Measurements from ENCODE around the gene CEP85. TPM values are rescaled to one million over a fixed set of nuclear protein-coding genes. Genes with fewer than 3 reads are reported as not detected.

CEP85 gene
- total and polyA plus RNA-seq, 10 of the 15 experiments (the other 5 are each of a cell fraction or from before 2014, with no cell fraction given) = 8.4 to 26.8 (median 21.5) TPM

GRCh38 chr1:26279456-26280332, 45.7 kb downstream of the CEP85 start, which contains the start of gene SH3BGRL3 (continued):
- TF ChIP-seq CBX5 (IDR thresholded peaks at IDR 0.05; ENCODE audit: low read depth) = no peak
- 0 out of 2 replicates have a peak, but pooled peaks have one; percentile 20 for TF ChIP-seq NRF1 (conservative IDR thresholded peaks at IDR 0.05; ENCODE audit: low read depth, low read length)
- TF ChIP-seq ZBTB11 (CRISPR knock-in tag; IDR thresholded peaks at IDR 0.05) = no peak
- peak; percentile 17; the same call in 1 of the 2 replicates for TF ChIP-seq MYB (IDR thresholded peaks at IDR 0.05; ENCODE audit: borderline replicate concordance, low read depth, low read length)
- TF ChIP-seq PAX5 (IDR thresholded peaks at IDR 0.05; ENCODE audit: borderline replicate concordance, low read depth, low read length) = peak; percentile 25; the same call in 1 of the 2 replicates
- peak; percentile 57 for TF ChIP-seq CREM (IDR thresholded peaks at IDR 0.05; ENCODE audit: low read depth)
- TF ChIP-seq TAF1 (IDR thresholded peaks at IDR 0.05; ENCODE audit: borderline replicate concordance, low read depth, low read length) = peak; percentile 31; the same call in 1 of the 2 replicates
- TF ChIP-seq BACH1 (IDR thresholded peaks at IDR 0.05; ENCODE audit: borderline replicate concordance) = peak; percentile 85
- peak; percentile 22 to 47 (median 41); a peak in 4 of 6 replicates for TF ChIP-seq CTCF (IDR thresholded peaks at IDR 0.05 in 2 of 3, conservative IDR thresholded peaks at IDR 0.05 in 1 of 3; ENCODE audit: control insufficient read depth in 2 of 3, extremely low read depth in 1 of 3, insufficient read depth in 1 of 3, low read depth in 3 of 3, low read length in 3 of 3)
- 0 out of 2 replicates have a peak, but pooled peaks have one; percentile 88 for TF ChIP-seq POLR2AphosphoS2 (IDR thresholded peaks at IDR 0.05; ENCODE audit: low read depth, low read length)
- peak; percentile 79 for TF ChIP-seq IKZF1 (conservative IDR thresholded peaks at IDR 0.05)
- peak; percentile 50; the same call in 1 of the 2 replicates for TF ChIP-seq MAX (IDR thresholded peaks at IDR 0.05; ENCODE audit: low read depth, low read length)
- no peak for TF ChIP-seq KLF5 (IDR thresholded peaks at IDR 0.05; ENCODE audit: partially characterized antibody)
- TF ChIP-seq ZNF687 (IDR thresholded peaks at IDR 0.05) = peak; percentile 72
- TF ChIP-seq MEF2B (IDR thresholded peaks at IDR 0.05; ENCODE audit: partially characterized antibody, poor library complexity, severe bottlenecking) = peak; percentile 21
- no peak for TF ChIP-seq SIN3A (IDR thresholded peaks at IDR 0.05; ENCODE audit: low read depth, low read length)
- TF ChIP-seq NR2F1 (conservative IDR thresholded peaks at IDR 0.05) = peak; percentile 60
- no peak for TF ChIP-seq JUND (IDR thresholded peaks at IDR 0.05; ENCODE audit: low read depth, low read length)
